Measurements from ENCODE around the gene OR6B1. TPM values are rescaled to one million over a fixed set of nuclear protein-coding genes. Genes with fewer than 3 reads are reported as not detected.

The OR6B1 gene
- total and polyA plus RNA-seq, 2 of the 8 experiments (the other 6 are each of a cell fraction or from before 2014, with no cell fraction given) = not detected

- H3K27me3 ChIP-seq (replicated peaks in 1 of 4; ENCODE audit: control insufficient read depth in 3 of 4, extremely low read depth in 1 of 4, insufficient read depth in 3 of 4, low read length in 3 of 4) = no peaks in the 10 kb centered on the region
- no peak overlapping the region for H2AK5ac ChIP-seq (ENCODE audit: low read depth, low read length)
- no peak overlapping the region for H3K4ac ChIP-seq (replicated peaks; ENCODE audit: insufficient read length, low read depth, low read length)
- DNase-seq (ENCODE audit: low read depth in 1 of 2, low spot score in 2 of 2) (no peak), FAIRE-seq (no peak)
- no peaks in the 10 kb centered on the region for H4K20me1 ChIP-seq (replicated peaks in 1 of 2; ENCODE audit: control insufficient read depth in 1 of 2, insufficient read depth in 2 of 2, low read length in 2 of 2)
- no peak overlapping the region for H2BK5ac ChIP-seq (ENCODE audit: low read depth, low read length)
- no peaks in the 10 kb centered on the region for H3K79me2 ChIP-seq (ENCODE audit: control insufficient read depth in 1 of 2, insufficient read depth in 2 of 2, low read length in 2 of 2)
- no peak overlapping the region for H2BK120ac ChIP-seq (replicated peaks; ENCODE audit: low read depth, low read length)
- no peaks in the 10 kb centered on the region for H3K79me1 ChIP-seq (ENCODE audit: low read depth, low read length)
- no peak overlapping the region for H3K56ac ChIP-seq (replicated peaks; ENCODE audit: insufficient read length, low read depth, low read length)
- no peak overlapping the region for H3K18ac ChIP-seq (ENCODE audit: extremely low read depth, low read length)
- H3K27ac ChIP-seq (ENCODE audit: low read depth, low read length) = no peak overlapping the region
- no peaks in the 10 kb centered on the region for H3K23me2 ChIP-seq (ENCODE audit: low read depth, low read length)
- H4K91ac ChIP-seq (replicated peaks; ENCODE audit: insufficient read length, low read length) = no peak overlapping the region
- H3K9ac ChIP-seq (replicated peaks in 1 of 4; ENCODE audit: extremely low read depth in 1 of 4, low read depth in 3 of 4, low read length in 3 of 4) = no peak overlapping the region
- no peak overlapping the region for H3K4me2 ChIP-seq (ENCODE audit: insufficient read depth in 1 of 2, low read depth in 2 of 2, low read length in 2 of 2)
- CTCF ChIA-PET (ENCODE audit: partially characterized antibody) = interaction anchor here (0.6 to 3.4 kb wide), 3 partner anchors 12 to 1092 kb away, joined by 3 to 20 read pairs (median 5); no protein-coding TSS in a partner anchor
- H3K9me3 ChIP-seq (ENCODE audit: insufficient read depth in 2 of 2, low read depth in 1 of 2, low read length in 1 of 2) = no peaks in the 10 kb centered on the region
- H4K5ac ChIP-seq (ENCODE audit: insufficient read length, low read depth, low read length) = no peak overlapping the region
- WGBS, 2 experiments (ENCODE audit: extremely low coverage in 1 of 2, insufficient coverage in 1 of 2, insufficient read length in 1 of 2, insufficient replicate concordance in 2 of 2, low coverage in 1 of 2, low lambda C conversion rate in 2 of 2, missing lambda C conversion rate in 1 of 2) = 86% methylated on average over 4 of the region's 4 CpGs; no CpG with 5 or more reads in 1 of the 2 experiments
- no peak overlapping the region for H4K8ac ChIP-seq (ENCODE audit: extremely low read depth, insufficient read depth, low read length)
- no peaks in the 10 kb centered on the region for H3K36me3 ChIP-seq (ENCODE audit: control insufficient read depth in 2 of 4, insufficient read depth in 4 of 4, low read length in 3 of 4)
- POLR2A ChIA-PET (ENCODE audit: partially characterized antibody) = no interaction called here
- H3K4me3 ChIP-seq (ENCODE audit: extremely low read depth in 1 of 4, insufficient read depth in 2 of 4, low read depth in 3 of 4, low read length in 4 of 4) = no peak overlapping the region
- H3K14ac ChIP-seq (ENCODE audit: insufficient read length) = no peak overlapping the region
- H2AFZ ChIP-seq (ENCODE audit: low read length) = 0 out of 2 replicates have a peak overlapping the region, but pooled peaks have one; percentile 40
- no peak overlapping the region for H2BK15ac ChIP-seq (ENCODE audit: low read length)
- no peak overlapping the region for H2BK12ac ChIP-seq (ENCODE audit: low read depth, low read length)
- H3K23ac ChIP-seq (ENCODE audit: insufficient read length) = no peak overlapping the region
- no peaks in the 10 kb centered on the region for H3K4me1 ChIP-seq (replicated peaks in 1 of 4; ENCODE audit: control insufficient read depth in 3 of 4, insufficient read depth in 4 of 4, low read length in 3 of 4)
- H2BK20ac ChIP-seq (ENCODE audit: low read length) = no peak overlapping the region
- TF ChIP-seq EP300 (IDR thresholded peaks at IDR 0.05; ENCODE audit: borderline replicate concordance in 1 of 2, low read depth in 2 of 2, low read length in 2 of 2) (no peak), SAP30 (IDR thresholded peaks at IDR 0.05; ENCODE audit: insufficient read depth, insufficient replicate concordance, low read length) (no peak), NANOG (IDR thresholded peaks at IDR 0.05; ENCODE audit: insufficient read depth, low read depth, low read length, poor library complexity, severe bottlenecking) (no peak), CBX8 (IDR thresholded peaks at IDR 0.05; ENCODE audit: borderline replicate concordance, low read depth, low read length) (no peak), ATF2 (IDR thresholded peaks at IDR 0.05; ENCODE audit: low read length) (no peak), TCF12 (IDR thresholded peaks at IDR 0.05; ENCODE audit: low read depth, low read length) (no peak), GABPA (IDR thresholded peaks at IDR 0.05; ENCODE audit: borderline replicate concordance, insufficient read depth, low read length) (no peak), POLR2AphosphoS5 (IDR thresholded peaks at IDR 0.05; ENCODE audit: low read depth, low read length) (no peak), BCL11A (IDR thresholded peaks at IDR 0.05; ENCODE audit: low read depth in 2 of 2, low read length in 2 of 2) (no peak), CREB1 (IDR thresholded peaks at IDR 0.05) (no peak), SP1 (IDR thresholded peaks at IDR 0.05; ENCODE audit: low read depth, low read length) (no peak), E2F6 (IDR thresholded peaks at IDR 0.05) (no peak)
These were observed 25.7 kb upstream of the OR6B1 start for GRCh38 chr7:143974459-143974858.

Data from H1 (cell line).